OCI-LY7 (cell line): ENCODE data around the gene SLC41A1. TPM values are rescaled to one million over a fixed set of nuclear protein-coding genes. Genes with fewer than 3 reads are reported as not detected.

Experiments used
- Bru-seq: library from RNA; stranded (reverse); fragments of 400-500 nt; gene quantifications from one replicate; lab custom pipeline; 2021; lab: Mats Ljungman, UMichigan
- BruChase-seq, 2 experiments: library from RNA; stranded (reverse); fragments of 400-500 nt; gene quantifications; one replicate each; lab custom pipeline; 2021; lab: Mats Ljungman, UMichigan
- BruUV-seq: library from RNA; stranded (reverse); fragments of 400-500 nt; replicated peaks from 2 replicates; lab custom pipeline; 2021; lab: Mats Ljungman, UMichigan
- CTCF ChIA-PET: fragments of 300-600 bp; sonication (Branson Sonifier 250); formaldehyde crosslinking; loops from one replicate; lab custom pipeline; 2022; ENCODE audit warnings: antibody characterized with exemption; ENCODE audit not compliant: unreplicated experiment; lab: Charles Lee
- POLR2A ChIA-PET: fragments of 300-600 bp; sonication (Branson Sonifier 250); formaldehyde crosslinking; loops from one replicate; lab custom pipeline; 2022; ENCODE audit warnings: antibody characterized with exemption; lab: Charles Lee
- DNase-seq: peaks from one replicate; pipeline ENCODE4 v3.0.0-alpha.2; 2015; ENCODE audit warnings: low spot score
- H2AFZ ChIP-seq: fragments of 200-600 bp; sonication (generic), shearing (Covaris generic); 2 replicates; pipeline ENCODE4 v1.6.1; 2014; ENCODE audit warnings: mild to moderate bottlenecking, antibody characterized with exemption, low read length, moderate library complexity
- H3K27ac ChIP-seq: fragments of 200-600 bp; sonication (generic); 2 replicates; pipeline ENCODE4 v1.5.1; 2014; ENCODE audit warnings: mixed run types, low read depth, mild to moderate bottlenecking, moderate library complexity, low read length, inconsistent platforms; ENCODE audit not compliant: poor library complexity, severe bottlenecking
- H3K36me3 ChIP-seq: fragments of 200-600 bp; sonication (generic); 2 replicates; pipeline ENCODE4 v1.6.1; 2014; ENCODE audit warnings: mild to moderate bottlenecking, antibody characterized with exemption, low read length, moderate library complexity, mixed read lengths; ENCODE audit not compliant: insufficient read depth
- H3K4me1 ChIP-seq: fragments of 200-600 bp; sonication (generic); 2 replicates; pipeline ENCODE4 v1.5.1; 2014; ENCODE audit warnings: mild to moderate bottlenecking, low read length; ENCODE audit not compliant: insufficient read depth, poor library complexity, severe bottlenecking
- H3K4me2 ChIP-seq: fragments of 200-600 bp; sonication (generic); 2 replicates; pipeline ENCODE4 v1.6.1; 2014; ENCODE audit warnings: mild to moderate bottlenecking, low read length
- H3K4me3 ChIP-seq: fragments of 200-600 bp; sonication (generic); 2 replicates; pipeline ENCODE4 v1.5.1; 2014; ENCODE audit warnings: mild to moderate bottlenecking, low read depth, low read length; ENCODE audit not compliant: poor library complexity, severe bottlenecking
- H3K79me2 ChIP-seq: fragments of 200-600 bp; sonication (generic); 2 replicates; pipeline ENCODE4 v1.6.1; 2016; ENCODE audit warnings: low read depth, mild to moderate bottlenecking, low read length, moderate library complexity, mixed read lengths; ENCODE audit not compliant: insufficient read depth
- H3K9me2 ChIP-seq: fragments of 200-600 bp; sonication (generic); 2 replicates; pipeline ENCODE4 v1.6.1; 2016; ENCODE audit warnings: mild to moderate bottlenecking, low read length, mixed read lengths; ENCODE audit not compliant: insufficient read depth
- H3K9me3 ChIP-seq: fragments of 200-600 bp; sonication (generic); 2 replicates; pipeline ENCODE4 v1.6.1; 2014; ENCODE audit warnings: mild to moderate bottlenecking, mixed run types, low read length, mixed read lengths
- H4K20me1 ChIP-seq: fragments of 200-600 bp; sonication (generic); 2 replicates; pipeline ENCODE4 v1.6.1; 2014; ENCODE audit warnings: mild to moderate bottlenecking, antibody characterized with exemption, low read length, moderate library complexity, mixed read lengths; ENCODE audit not compliant: insufficient read depth
- EZH2phosphoT487 ChIP-seq: fragments of 200-600 bp; sonication (generic); IDR thresholded peaks from 2 replicates; pipeline ENCODE4 v1.6.1; 2018; ENCODE audit warnings: low read depth, borderline replicate concordance, mild to moderate bottlenecking, mixed run types, antibody characterized with exemption, low read length, moderate library complexity, mixed read lengths
- intact Hi-C: fragments of 100-400 bp; cut with micrococcal nuclease; formaldehyde crosslinking; loops from one replicate; pipeline ENCODE4 v1.10.0; 2022; ENCODE audit not compliant: unreplicated experiment
- long read RNA-seq: library from polyadenylated mRNA; stranded (forward); transcript quantifications from one replicate; pipeline ENCODE4 v2.0.0, GENCODE V29; 2022
- total RNA-seq, 2 experiments: library from RNA; depleted of rRNA in 1 of 2; stranded (reverse); fragments of >200 nt in 1 of 2; shearing (Covaris generic) in 1 of 2; gene quantifications; 2 replicates each; pipeline ENCODE4 v1.2.3, GENCODE V29; 2014 to 2022
- TF ChIP-seq, protein P1 (sequence below): fragments of 200-600 bp; sonication (generic); conservative IDR thresholded peaks from 2 replicates; pipeline ENCODE4 v1.5.1; 2014; ENCODE audit warnings: mild to moderate bottlenecking, antibody characterized with exemption, low read length, moderate library complexity, mixed read lengths

SLC41A1 gene
- total RNA-seq (2014; rRNA removed; shearing (Covaris generic)) (3.1 and 3.2 TPM in 2 replicates), total RNA-seq (2022) (6.4 and 8.2 TPM in 2 replicates), Bru-seq, nascent RNA (percentile 46 among the genes with signal in this experiment), BruChase-seq, experiment 1, labeled RNA remaining after a 6-hour chase (percentile 46 among the genes with signal in this experiment), BruChase-seq, experiment 2, labeled RNA remaining after a 2-hour chase (percentile 62 among the genes with signal in this experiment)
- long read RNA-seq, full-length matches to known transcripts, result 6 of 12 reads
- long read RNA-seq, partial matches to known transcripts, result 1 of 12 reads
- long read RNA-seq, other reads (novel, unspliced or antisense), result 5 of 12 reads

GRCh38 chr1:205812878-205813754 is at the start of gene SLC41A1:
Gene SLC41A1 (minus strand): TSS chr1:205813198. CDS start chr1:205810441, 2,757 bp downstream.
- no peaks in the 10 kb centered on the region for H3K79me2 ChIP-seq
- DNase-seq, result peak; percentile 89
- no peaks in the 10 kb centered on the region for H3K9me3 ChIP-seq
- H3K9me2 ChIP-seq, result no peaks in the 10 kb centered on the region
- peak within 1 kb of the TSS; percentile 93 for H2AFZ ChIP-seq
- intact Hi-C loops, result no loop called here
- peak within 1 kb of the TSS; percentile 99 for H3K4me2 ChIP-seq
- no peaks in the 10 kb centered on the region for H4K20me1 ChIP-seq
- H3K4me1 ChIP-seq, result peaks cover 17% of the 10 kb centered on the region
- no peak for TF ChIP-seq EZH2phosphoT487
- TF ChIP-seq, protein P1, sequence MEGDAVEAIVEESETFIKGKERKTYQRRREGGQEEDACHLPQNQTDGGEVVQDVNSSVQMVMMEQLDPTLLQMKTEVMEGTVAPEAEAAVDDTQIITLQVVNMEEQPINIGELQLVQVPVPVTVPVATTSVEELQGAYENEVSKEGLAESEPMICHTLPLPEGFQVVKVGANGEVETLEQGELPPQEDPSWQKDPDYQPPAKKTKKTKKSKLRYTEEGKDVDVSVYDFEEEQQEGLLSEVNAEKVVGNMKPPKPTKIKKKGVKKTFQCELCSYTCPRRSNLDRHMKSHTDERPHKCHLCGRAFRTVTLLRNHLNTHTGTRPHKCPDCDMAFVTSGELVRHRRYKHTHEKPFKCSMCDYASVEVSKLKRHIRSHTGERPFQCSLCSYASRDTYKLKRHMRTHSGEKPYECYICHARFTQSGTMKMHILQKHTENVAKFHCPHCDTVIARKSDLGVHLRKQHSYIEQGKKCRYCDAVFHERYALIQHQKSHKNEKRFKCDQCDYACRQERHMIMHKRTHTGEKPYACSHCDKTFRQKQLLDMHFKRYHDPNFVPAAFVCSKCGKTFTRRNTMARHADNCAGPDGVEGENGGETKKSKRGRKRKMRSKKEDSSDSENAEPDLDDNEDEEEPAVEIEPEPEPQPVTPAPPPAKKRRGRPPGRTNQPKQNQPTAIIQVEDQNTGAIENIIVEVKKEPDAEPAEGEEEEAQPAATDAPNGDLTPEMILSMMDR, result no peak
- POLR2A ChIA-PET, result no interaction called here
- H3K27ac ChIP-seq, result no peak within 1 kb of the TSS
- CTCF ChIA-PET, result no interaction called here
- peak within 1 kb of the TSS; percentile 86 for H3K4me3 ChIP-seq
- no peaks in the 10 kb centered on the region for H3K36me3 ChIP-seq
- no TSS peak for BruUV-seq

DNA sequence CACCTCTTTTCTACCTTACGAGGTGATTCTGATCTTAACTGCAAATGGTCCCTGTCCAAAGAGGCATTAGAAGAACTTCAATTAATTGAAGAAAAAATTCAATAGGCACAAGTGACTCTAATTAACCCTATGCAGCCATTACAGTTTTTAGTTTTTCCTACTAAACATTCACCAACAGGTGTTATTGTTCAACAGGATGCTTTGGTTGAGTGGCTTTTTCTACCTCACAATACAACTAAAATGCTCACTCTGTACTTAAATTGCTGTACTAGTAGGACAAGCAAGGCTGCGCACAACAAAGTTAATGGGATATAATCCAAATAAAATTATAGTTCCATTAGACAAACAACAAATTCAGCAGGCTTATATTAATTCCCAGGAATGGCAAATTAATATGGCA is 48.5 kb upstream of the SLC41A1 start:
- H3K9me2 ChIP-seq, result no peaks in the 10 kb centered on the region; the same call in 1 of the 2 replicates
- CTCF ChIA-PET, result no interaction called here
- peaks cover 15% of the 10 kb centered on the region for H3K9me3 ChIP-seq
- H4K20me1 ChIP-seq, result no peaks in the 10 kb centered on the region
- no peak overlapping the region for H3K4me3 ChIP-seq
- no peak overlapping the region for H2AFZ ChIP-seq
- H3K27ac ChIP-seq, result no peak overlapping the region
- H3K36me3 ChIP-seq, result no peaks in the 10 kb centered on the region
- no peaks in the 10 kb centered on the region for H3K79me2 ChIP-seq
- DNase-seq, result no peak
- peaks cover 14% of the 10 kb centered on the region for H3K4me1 ChIP-seq
- no peak overlapping the region for H3K4me2 ChIP-seq
- no peak for TF ChIP-seq EZH2phosphoT487
- TF ChIP-seq, protein P1, result no peak
- intact Hi-C loops, result no loop called here
- BruUV-seq, result no TSS peak
- POLR2A ChIA-PET, result no interaction called here
